ENCODE data around the gene SLC35E4.

GRCh38 chr22:30646518-30647160, 11.1 kb downstream of the SLC35E4 start:
- TF ChIP-seq, protein P1, sequence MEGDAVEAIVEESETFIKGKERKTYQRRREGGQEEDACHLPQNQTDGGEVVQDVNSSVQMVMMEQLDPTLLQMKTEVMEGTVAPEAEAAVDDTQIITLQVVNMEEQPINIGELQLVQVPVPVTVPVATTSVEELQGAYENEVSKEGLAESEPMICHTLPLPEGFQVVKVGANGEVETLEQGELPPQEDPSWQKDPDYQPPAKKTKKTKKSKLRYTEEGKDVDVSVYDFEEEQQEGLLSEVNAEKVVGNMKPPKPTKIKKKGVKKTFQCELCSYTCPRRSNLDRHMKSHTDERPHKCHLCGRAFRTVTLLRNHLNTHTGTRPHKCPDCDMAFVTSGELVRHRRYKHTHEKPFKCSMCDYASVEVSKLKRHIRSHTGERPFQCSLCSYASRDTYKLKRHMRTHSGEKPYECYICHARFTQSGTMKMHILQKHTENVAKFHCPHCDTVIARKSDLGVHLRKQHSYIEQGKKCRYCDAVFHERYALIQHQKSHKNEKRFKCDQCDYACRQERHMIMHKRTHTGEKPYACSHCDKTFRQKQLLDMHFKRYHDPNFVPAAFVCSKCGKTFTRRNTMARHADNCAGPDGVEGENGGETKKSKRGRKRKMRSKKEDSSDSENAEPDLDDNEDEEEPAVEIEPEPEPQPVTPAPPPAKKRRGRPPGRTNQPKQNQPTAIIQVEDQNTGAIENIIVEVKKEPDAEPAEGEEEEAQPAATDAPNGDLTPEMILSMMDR (IDR thresholded peaks at IDR 0.05) = no peak
- no peak for TF ChIP-seq POLR2A (IDR thresholded peaks at IDR 0.05)
- no peak for TF ChIP-seq EP300 (IDR thresholded peaks at IDR 0.05)

All from tibial nerve (tissue), 4 donors.